Measurements from ENCODE around the gene TBX21.

Gene TBX21

DNA sequence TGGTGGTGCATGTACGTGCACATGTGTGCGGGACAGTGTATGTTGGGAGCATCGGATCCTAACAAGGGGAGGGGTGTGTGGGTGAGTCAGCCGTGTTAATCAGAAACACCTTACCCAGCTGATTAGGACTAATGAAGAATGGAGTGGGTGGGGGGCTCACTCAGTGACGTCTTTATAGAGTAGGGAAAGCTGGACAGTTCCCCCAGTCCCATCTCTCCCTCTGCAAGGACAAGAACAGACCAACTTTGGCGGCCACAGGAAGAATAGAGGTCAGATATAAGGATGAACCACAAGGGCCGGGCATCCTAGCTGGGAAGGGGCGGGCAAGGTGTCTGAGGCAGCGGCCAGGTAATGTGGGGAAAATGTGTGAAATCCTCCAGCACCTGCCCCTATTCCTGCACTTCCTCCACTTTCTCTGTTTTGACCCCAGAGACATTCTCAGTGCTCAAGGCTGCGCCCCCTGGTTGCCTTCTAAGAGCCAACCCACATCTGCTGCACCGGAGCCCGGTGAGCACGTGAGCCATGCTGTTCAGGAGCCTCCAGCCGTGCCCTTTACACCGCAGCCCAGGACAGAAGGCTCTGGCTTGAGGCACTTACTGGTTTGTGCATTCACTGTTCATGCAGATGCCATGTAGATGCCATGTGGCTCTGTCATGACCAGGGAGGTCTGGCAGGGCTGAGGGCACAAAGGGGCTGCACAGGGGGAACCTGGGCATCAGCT, 18.9 kb upstream of the TBX21 start:
- no peak for DNase-seq (ENCODE audit: low read depth)

GRCh38 chr17:47714773-47715396, 18.2 kb upstream of the TBX21 start:
- DNase-seq (ENCODE audit: low read depth) = no peak

- no peak for DNase-seq (ENCODE audit: low read depth)
Observed at GRCh38 chr17:47715669-47716325, 17.2 kb upstream of the TBX21 start.

DNA sequence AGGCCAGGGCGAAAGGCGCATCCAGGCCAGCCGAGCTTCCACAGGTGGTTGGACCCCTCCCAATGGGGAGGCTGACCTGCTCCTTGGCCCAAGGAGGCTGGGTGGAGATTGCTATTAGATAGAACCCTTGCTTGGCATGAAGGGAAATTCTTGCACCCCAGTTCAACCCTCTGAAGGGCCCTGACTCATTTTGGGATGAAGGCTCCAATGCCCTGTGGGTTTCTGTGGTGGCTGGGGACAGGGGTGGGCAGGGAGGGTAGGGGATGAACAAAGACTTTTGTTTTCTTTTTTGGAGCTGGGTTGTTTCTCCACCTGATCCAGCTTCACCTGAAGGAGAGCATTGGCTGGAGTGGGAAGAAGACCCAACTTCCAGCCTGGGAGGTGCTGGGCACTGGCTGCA, 16.7 kb upstream of the TBX21 start:
- DNase-seq (ENCODE audit: low read depth) = no peak

DNA sequence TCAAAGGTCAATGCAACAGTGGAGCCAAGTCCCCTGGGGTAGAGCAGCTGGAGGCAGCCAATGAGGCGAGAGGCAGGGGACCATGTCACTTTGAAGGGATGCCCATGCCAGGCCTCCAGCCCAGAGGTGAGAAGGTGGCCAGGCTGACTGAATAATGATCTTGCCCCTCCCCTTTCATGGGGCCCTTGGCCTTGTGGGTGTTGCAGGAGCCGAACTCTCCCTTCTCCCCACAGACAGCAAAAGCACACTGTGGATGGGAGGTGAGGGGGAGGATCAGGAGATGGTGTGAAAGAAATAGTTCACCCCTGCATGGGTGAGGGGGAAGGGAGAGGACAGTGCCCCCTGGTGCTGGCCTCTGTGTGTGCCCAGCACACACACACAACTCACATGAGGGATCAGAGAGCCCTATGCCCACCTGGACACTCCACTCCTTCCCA, 15.8 kb upstream of the TBX21 start:
- no peak for DNase-seq (ENCODE audit: low read depth)

- DNase-seq (ENCODE audit: low read depth) = no peak
Observed at GRCh38 chr17:47717979-47718621, 14.9 kb upstream of the TBX21 start.

- DNase-seq (ENCODE audit: low read depth) = no peak
Observed at GRCh38 chr17:47718634-47719405, 14.2 kb upstream of the TBX21 start.

GRCh38 chr17:47719411-47720152, 13.5 kb upstream of the TBX21 start:
- no peak for DNase-seq (ENCODE audit: low read depth)

DNA sequence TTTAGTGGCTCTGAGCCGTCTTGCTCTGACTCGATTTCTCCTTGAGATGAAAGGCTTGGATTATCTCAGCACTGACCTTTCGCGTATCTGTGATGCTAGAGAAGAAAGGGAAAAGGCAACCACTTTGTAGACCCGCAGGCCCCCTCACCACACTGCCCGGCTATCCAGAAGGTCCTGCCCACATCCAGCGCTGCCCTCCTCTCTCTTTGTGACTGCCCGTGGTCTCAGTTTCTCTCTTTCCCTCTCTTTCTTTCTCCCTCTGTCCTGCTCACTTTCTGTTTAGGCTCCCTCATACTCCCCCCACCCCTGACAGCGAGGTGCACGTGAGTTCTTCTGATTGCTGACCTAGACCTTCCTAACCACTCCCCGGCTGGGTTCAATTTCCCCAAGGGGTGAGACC, 12.8 kb upstream of the TBX21 start:
- no peak for DNase-seq (ENCODE audit: low read depth)

GRCh38 chr17:47720754-47721533, 12.1 kb upstream of the TBX21 start:
- DNase-seq (ENCODE audit: low read depth) = no peak

GRCh38 chr17:47721725-47722124, 11.3 kb upstream of the TBX21 start:
- no peak for DNase-seq (ENCODE audit: low read depth)

GRCh38 chr17:47724705-47725104, 8.3 kb upstream of the TBX21 start:
- no peak for DNase-seq (ENCODE audit: low read depth)

DNA sequence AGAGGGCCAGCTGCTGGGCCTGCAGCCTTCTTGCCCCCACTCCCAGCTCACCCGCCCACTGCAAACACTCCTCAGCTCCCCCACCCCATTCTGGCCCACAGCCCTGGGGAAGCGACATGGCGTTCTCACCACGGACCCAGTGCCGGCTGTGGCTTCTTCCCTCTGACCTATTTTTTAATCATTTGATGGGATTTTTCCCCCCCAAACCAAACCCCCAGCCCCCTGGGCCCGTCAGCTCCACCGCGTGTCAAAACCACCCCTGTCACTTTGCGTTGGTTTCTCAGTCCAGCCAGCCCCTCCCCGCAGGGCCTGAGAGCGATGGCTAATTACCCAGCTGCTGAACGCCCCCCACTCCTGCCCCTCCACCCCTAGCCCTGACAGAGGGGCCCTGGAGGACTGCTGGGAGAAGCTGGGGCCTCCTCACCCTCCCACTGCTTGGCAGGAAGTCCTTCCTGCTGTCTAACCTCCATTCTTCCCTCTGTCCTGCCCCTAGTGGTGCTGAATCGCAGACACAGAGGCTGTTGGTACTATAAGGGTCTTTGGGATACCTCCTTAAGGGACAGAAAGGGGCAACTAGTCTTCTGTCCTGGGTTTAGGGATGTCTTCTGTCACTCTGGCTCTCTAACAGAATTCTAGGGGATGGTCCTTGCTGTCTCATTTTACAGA, 7.5 kb upstream of the TBX21 start:
- DNase-seq (ENCODE audit: low read depth) = no peak

DNA sequence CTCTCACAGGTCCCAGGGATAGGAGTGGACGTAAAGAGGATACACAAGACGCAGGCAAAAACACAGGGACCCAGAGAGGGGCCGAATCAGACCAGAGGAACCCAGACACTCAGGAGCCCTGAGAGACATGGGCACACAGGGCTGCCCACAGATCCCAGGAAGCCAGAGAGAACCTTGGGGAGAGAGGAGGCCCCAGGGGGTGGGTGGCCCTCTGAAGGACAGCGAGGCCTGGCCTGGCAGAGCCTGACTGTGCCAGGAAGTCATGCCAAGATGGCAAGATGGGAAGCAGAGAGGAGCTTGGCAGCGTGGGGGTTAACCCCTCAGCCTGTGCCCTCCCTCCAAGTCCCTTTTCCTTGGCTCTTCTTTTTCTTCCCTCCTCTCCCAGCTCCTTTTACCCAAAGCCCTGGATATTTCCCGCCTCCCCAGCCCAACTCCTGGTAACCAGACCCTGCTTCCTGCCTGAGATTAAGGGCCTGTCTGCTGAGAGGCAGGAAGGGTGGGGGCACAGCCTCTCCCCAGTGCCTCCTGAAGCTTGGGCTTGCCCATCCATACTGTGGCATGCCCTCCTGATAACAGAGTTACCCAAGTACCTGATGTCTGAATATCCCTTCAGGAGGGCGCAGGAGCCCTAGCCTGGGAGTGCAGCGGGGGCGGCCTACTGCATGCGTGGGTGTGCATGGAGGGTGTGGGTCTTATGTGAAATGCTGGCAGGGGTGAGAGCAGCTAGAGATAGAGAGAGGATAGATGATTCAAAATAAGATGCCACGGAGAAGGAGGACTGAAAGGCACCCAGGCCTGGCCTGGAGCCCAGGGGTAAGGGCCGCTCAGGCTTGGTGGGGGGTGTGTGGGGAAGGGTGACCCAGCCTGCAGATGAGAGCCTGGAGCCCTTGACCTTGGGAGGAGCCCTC, 6.0 kb upstream of the TBX21 start:
- DNase-seq (ENCODE audit: low read depth) = no peak

DNA sequence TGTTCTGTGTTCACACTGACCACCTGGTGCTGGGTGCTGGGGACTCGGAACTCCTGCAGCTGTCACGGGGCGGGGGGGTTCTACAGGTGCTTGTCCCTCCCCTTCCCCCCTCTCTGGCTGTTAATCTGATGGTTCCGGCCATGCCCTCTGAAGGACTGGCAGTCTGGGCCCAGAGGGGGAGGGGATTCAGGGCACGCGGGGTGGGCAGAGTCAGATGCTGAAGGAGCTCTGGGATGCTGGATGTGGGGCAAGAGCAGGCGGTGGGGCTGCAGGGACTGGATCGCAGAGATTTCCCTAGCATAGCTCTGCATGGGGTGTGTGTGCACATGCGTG, 5.4 kb upstream of the TBX21 start:
- no peak for DNase-seq (ENCODE audit: low read depth)

DNA sequence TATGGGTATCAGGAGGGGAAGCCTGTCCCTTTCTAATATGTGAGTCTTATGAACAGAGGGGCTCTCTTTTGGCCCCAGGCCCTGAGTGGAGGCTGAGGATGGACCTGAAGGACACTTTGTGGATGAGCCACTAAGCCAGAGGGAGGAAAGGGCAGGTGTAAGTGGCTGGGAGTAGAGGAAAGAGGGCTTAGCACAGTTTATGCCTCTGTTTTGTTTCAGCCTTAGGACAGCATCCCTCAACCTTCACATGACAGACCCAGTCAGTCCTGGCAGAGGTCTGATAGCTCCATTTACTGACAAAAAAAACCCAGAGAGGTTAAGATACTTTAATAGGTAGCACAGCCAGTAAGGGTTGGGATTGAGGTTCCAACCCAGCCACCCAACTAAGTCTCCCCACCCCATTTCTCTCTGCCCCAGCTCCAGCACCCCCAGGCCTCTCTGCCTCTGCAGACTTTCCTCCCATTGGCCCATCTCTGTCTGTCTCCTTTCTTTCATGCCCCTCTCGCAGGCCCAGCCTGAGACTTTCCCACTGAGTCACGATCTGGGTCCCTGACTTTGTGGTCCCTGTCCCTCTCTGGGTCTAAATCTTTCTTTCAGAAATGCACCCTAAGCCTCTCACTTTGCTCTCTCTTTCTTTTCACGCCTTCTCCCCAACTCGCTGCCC, 4.7 kb upstream of the TBX21 start:
- DNase-seq (ENCODE audit: low read depth) = no peak

GRCh38 chr17:47729476-47729875, 3.6 kb upstream of the TBX21 start:
- DNase-seq (ENCODE audit: low read depth) = no peak

- no peak for DNase-seq (ENCODE audit: low read depth)
Observed at GRCh38 chr17:47730681-47731080, 2.4 kb upstream of the TBX21 start.

DNA sequence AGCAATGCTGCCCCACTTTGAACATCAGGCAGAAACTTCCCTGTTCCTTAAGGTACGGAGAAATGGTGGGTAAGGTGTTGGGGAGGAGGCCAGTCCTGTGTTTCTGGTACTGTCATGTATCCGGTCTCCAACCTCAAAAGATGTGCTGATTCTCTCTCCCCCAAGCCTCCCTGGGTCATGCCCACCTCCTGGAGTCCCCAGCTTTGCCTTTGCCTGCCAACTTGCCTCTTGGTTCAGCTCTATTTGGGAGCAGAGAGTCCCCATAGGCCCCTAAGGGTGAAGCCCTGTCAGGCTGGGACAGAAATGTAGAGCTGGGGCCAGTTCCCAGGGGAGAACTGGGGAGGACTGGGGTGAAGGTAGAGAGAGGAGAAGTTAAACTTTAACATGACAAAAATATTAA, 1.6 kb upstream of the TBX21 start:
- no peak for DNase-seq (ENCODE audit: low read depth)
